SK-N-SH treated with all-trans-retinoic acid at 6 μM for 48 hours (cell line): ENCODE data around the gene TMTC3.

ENCODE experiments used
- ATAC-seq: fragments of 200-7000 bp; cut with Tn5 transposase; 3 replicates; pipeline ENCODE4 v1.9.1; 2020; ENCODE audit warnings: mild to moderate bottlenecking, moderate library complexity
- ARNTL ChIP-seq: fragments of 450-650 bp; formaldehyde crosslinking; IDR thresholded peaks from 2 replicates; pipeline ENCODE4 v1.5.0; 2020; ENCODE audit warnings: low read depth, mild to moderate bottlenecking, moderate library complexity, borderline replicate concordance
- BACH2 ChIP-seq: fragments of 250-450 bp; sonication (Bioruptor Pico); IDR thresholded peaks from 2 replicates; pipeline ENCODE4 v1.9.0; 2021; ENCODE audit warnings: mild to moderate bottlenecking, borderline replicate concordance
- CSDC2 ChIP-seq: fragments of 250-450 bp; sonication (Bioruptor Pico); IDR thresholded peaks from 2 replicates; pipeline ENCODE4 v1.5.0; 2020; ENCODE audit warnings: mild to moderate bottlenecking, moderate library complexity
- ESRRG ChIP-seq: fragments of 250-450 bp; sonication (Bioruptor Pico); IDR thresholded peaks from 2 replicates; pipeline ENCODE4 v1.6.1; 2021; ENCODE audit warnings: mild to moderate bottlenecking
- ISL1 ChIP-seq: fragments of 250-450 bp; sonication (Bioruptor Pico); IDR thresholded peaks from 2 replicates; pipeline ENCODE4 v2.1.2; 2022; ENCODE audit warnings: mild to moderate bottlenecking, moderate library complexity
- OSR1 ChIP-seq: fragments of 250-450 bp; sonication (Bioruptor Pico); IDR thresholded peaks from 2 replicates; pipeline ENCODE4 v1.8.0; 2022; ENCODE audit warnings: moderate library complexity, mild to moderate bottlenecking, inconsistent platforms
- POU6F1 ChIP-seq: fragments of 250-450 bp; sonication (Bioruptor Pico); IDR thresholded peaks from 2 replicates; pipeline ENCODE4 v1.8.0; 2021; ENCODE audit warnings: low read depth, mild to moderate bottlenecking, moderate library complexity, borderline replicate concordance
- PPARA ChIP-seq: fragments of 250-450 bp; sonication (Bioruptor Pico); IDR thresholded peaks from 2 replicates; pipeline ENCODE4 v1.5.0; 2020; ENCODE audit warnings: mild to moderate bottlenecking, borderline replicate concordance
- RARB ChIP-seq: fragments of 250-450 bp; sonication (Bioruptor Pico); IDR thresholded peaks from 2 replicates; pipeline ENCODE4 v1.8.0; 2021; ENCODE audit warnings: mild to moderate bottlenecking, moderate library complexity
- SNAI2 ChIP-seq: fragments of 250-450 bp; sonication (Bioruptor Pico); IDR thresholded peaks from 2 replicates; pipeline ENCODE4 v1.5.0; 2020; ENCODE audit warnings: mild to moderate bottlenecking, moderate library complexity
- TOX ChIP-seq: fragments of 250-450 bp; sonication (Bioruptor Pico); IDR thresholded peaks from 2 replicates; pipeline ENCODE4 v1.8.0; 2021; ENCODE audit warnings: mild to moderate bottlenecking, moderate library complexity, borderline replicate concordance
- TSHZ2 ChIP-seq: fragments of 250-450 bp; sonication (Bioruptor Pico); IDR thresholded peaks from 2 replicates; pipeline ENCODE4 v1.5.0; 2020; ENCODE audit warnings: mild to moderate bottlenecking, moderate library complexity
- ZFP3 ChIP-seq: fragments of 250-450 bp; sonication (Bioruptor Pico); IDR thresholded peaks from 2 replicates; pipeline ENCODE4 v1.5.0; 2020; ENCODE audit warnings: mild to moderate bottlenecking, moderate library complexity
- ZNF565 ChIP-seq: fragments of 450-650 bp; formaldehyde crosslinking; conservative IDR thresholded peaks from 2 replicates; pipeline ENCODE4 v1.5.0; 2020; ENCODE audit warnings: low read depth, mild to moderate bottlenecking, moderate library complexity
- ZNF70 ChIP-seq: fragments of 450-650 bp; formaldehyde crosslinking; IDR thresholded peaks from 2 replicates; pipeline ENCODE4 v1.5.0; 2020; ENCODE audit warnings: mild to moderate bottlenecking, moderate library complexity
- ZNF8 ChIP-seq: fragments of 450-650 bp; formaldehyde crosslinking; IDR thresholded peaks from 2 replicates; pipeline ENCODE4 v1.5.0; 2020; ENCODE audit warnings: mild to moderate bottlenecking, moderate library complexity

Gene TMTC3

GRCh38 chr12:88141774-88142609, at the start of gene TMTC3, which contains the start of gene CEP290:
TMTC3 (plus strand) TSS chr12:88142307; CDS start chr12:88148316, 6,009 bp downstream.
CEP290 (minus strand) TSS chr12:88142088; CDS start chr12:88141307, 781 bp downstream.
- TF ChIP-seq ESRRG (CRISPR knock-in tag): no peak
- TF ChIP-seq TSHZ2: peak; percentile 81; the same call in 1 of the 2 replicates
- TF ChIP-seq, all 23 proteins: peak for 1
- peak; percentile 99 for ATAC-seq

- ATAC-seq: no peak
- TF ChIP-seq TOX (CRISPR knock-in tag) (no peak), SNAI2 (CRISPR knock-in tag) (no peak), BACH2 (CRISPR knock-in tag) (no peak), ZNF565 (CRISPR knock-in tag) (no peak), ARNTL (CRISPR knock-in tag) (no peak), ZFP3 (CRISPR knock-in tag) (no peak)
Observed at GRCh38 chr12:88092771-88093170, 49.3 kb upstream of the TMTC3 start.

- TF ChIP-seq ARNTL (CRISPR knock-in tag): no peak
- TF ChIP-seq ZNF70 (CRISPR knock-in tag): no peak
- no peak for TF ChIP-seq POU6F1 (CRISPR knock-in tag)
- TF ChIP-seq ZNF565 (CRISPR knock-in tag): no peak
- TF ChIP-seq OSR1: no peak
- no peak for TF ChIP-seq CSDC2 (CRISPR knock-in tag)
- TF ChIP-seq ZNF8: no peak
- no peak for TF ChIP-seq PPARA (CRISPR knock-in tag)
- TF ChIP-seq, all 23 proteins: peak for 0
- no peak for ATAC-seq
Observed at GRCh38 chr12:88093573-88093972, 48.5 kb upstream of the TMTC3 start.

- TF ChIP-seq RARB (no peak), POU6F1 (CRISPR knock-in tag) (no peak), TSHZ2 (no peak), ZNF70 (CRISPR knock-in tag) (no peak), ISL1 (CRISPR knock-in tag) (no peak)
- TF ChIP-seq, all 23 proteins: peak for 0
- no peak for ATAC-seq
Observed at GRCh38 chr12:88108021-88108420, 34.1 kb upstream of the TMTC3 start.
